B cell (primary cell): ENCODE measurements around the gene GTF2I.
"Not testable (repeated sequence)": the region's sequence is repeated elsewhere in the genome, so short reads cannot be mapped to it uniquely, and the experiment has no call there.

ENCODE experiments used
- EZH2 ChIP-seq: IDR thresholded peaks from 2 replicates; pipeline ENCODE4 v1.6.1; 2012; ENCODE audit warnings: borderline replicate concordance, low read depth, mild to moderate bottlenecking, moderate library complexity, low read length; ENCODE audit not compliant: insufficient read depth, poor library complexity, severe bottlenecking
- TF ChIP-seq, protein P1 (sequence below): fragments of 200-600 bp; IDR thresholded peaks from one replicate; pipeline ENCODE4 v1.8.0; 2022; ENCODE audit warnings: antibody characterized with exemption, mild to moderate bottlenecking

DNA sequence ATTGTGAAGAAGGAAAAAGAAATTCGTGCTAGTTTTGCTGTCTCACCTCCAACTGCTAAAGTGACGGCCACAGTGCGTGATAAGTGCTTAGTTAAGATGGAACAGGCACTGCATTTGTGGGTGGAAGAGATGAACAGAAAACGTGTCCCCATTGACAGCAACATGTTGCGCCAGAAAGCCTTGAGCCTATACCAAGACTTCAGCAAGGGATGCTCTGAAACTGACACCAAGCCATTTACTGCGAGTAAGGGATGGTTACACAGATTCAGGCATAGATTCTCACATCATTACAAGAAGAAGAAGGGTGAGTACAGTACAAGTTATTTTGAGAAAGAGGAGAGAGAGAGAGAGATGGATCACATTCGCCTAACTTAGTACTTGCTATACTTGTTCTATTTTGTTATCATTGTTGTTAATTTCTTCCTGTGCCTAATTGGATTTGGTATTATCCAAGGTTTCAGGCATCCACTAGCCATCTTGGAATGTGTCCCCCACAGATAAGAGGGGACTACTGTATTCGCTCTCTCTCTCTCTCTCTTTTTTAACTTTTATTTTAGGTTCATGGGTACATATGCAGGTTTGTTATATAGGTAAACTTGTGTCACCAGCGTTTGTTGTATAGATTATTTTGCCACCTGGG lies 6.9 kb upstream of the GTF2I start:
- TF ChIP-seq, protein P1, sequence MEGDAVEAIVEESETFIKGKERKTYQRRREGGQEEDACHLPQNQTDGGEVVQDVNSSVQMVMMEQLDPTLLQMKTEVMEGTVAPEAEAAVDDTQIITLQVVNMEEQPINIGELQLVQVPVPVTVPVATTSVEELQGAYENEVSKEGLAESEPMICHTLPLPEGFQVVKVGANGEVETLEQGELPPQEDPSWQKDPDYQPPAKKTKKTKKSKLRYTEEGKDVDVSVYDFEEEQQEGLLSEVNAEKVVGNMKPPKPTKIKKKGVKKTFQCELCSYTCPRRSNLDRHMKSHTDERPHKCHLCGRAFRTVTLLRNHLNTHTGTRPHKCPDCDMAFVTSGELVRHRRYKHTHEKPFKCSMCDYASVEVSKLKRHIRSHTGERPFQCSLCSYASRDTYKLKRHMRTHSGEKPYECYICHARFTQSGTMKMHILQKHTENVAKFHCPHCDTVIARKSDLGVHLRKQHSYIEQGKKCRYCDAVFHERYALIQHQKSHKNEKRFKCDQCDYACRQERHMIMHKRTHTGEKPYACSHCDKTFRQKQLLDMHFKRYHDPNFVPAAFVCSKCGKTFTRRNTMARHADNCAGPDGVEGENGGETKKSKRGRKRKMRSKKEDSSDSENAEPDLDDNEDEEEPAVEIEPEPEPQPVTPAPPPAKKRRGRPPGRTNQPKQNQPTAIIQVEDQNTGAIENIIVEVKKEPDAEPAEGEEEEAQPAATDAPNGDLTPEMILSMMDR, result not testable (repeated sequence)
- not testable (repeated sequence) for TF ChIP-seq EZH2
